ENCODE data around the gene RXFP1.

DNA sequence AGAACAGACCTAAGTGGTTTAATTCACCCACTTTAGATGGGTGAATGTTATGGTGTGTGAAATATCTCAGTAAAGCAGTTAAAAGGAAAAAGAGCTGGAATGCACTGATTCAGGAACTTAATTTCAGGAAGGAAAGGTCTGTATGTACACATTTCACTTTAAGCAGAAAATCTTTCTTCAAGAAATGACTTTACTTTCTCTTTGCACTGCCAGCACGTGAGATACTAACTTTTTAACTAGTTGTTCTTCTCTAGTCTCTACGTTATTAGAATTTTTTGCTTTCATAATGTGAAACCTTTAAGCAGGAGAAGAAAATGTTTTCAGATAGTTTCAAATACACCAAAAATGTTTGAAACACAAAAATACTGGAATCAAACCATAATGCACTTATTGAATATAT is 131.2 kb downstream of the RXFP1 start:
- TF ChIP-seq POLR2AphosphoS5 (IDR thresholded peaks at IDR 0.05; ENCODE audit: low read depth, low read length), result no peak
- TF ChIP-seq, protein P1, sequence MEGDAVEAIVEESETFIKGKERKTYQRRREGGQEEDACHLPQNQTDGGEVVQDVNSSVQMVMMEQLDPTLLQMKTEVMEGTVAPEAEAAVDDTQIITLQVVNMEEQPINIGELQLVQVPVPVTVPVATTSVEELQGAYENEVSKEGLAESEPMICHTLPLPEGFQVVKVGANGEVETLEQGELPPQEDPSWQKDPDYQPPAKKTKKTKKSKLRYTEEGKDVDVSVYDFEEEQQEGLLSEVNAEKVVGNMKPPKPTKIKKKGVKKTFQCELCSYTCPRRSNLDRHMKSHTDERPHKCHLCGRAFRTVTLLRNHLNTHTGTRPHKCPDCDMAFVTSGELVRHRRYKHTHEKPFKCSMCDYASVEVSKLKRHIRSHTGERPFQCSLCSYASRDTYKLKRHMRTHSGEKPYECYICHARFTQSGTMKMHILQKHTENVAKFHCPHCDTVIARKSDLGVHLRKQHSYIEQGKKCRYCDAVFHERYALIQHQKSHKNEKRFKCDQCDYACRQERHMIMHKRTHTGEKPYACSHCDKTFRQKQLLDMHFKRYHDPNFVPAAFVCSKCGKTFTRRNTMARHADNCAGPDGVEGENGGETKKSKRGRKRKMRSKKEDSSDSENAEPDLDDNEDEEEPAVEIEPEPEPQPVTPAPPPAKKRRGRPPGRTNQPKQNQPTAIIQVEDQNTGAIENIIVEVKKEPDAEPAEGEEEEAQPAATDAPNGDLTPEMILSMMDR (IDR thresholded peaks at IDR 0.05), result no peak
